ENCODE results near the gene HMGB2.

HMGB2 gene

GRCh38 chr4:173334891-173335752, 964 bp upstream of the HMGB2 start:
- DNase-seq, result peak; percentile 41 to 62

GRCh38 chr4:173333658-173334084, 487 bp downstream of the HMGB2 start:
- no peak for DNase-seq

- DNase-seq, result no peak
Observed at GRCh38 chr4:173332963-173333657, 1.0 kb downstream of the HMGB2 start.

GRCh38 chr4:173332021-173332487, 2.1 kb downstream of the HMGB2 start:
- DNase-seq, result no peak

- no peak for DNase-seq
Observed at GRCh38 chr4:173330590-173330989, 3.6 kb downstream of the HMGB2 start.

GRCh38 chr4:173328236-173328901, 5.8 kb downstream of the HMGB2 start:
- no peak for DNase-seq

- DNase-seq, result no peak
Observed at GRCh38 chr4:173325007-173325736, 9.0 kb downstream of the HMGB2 start.

GRCh38 chr4:173319696-173320095, 14.5 kb downstream of the HMGB2 start:
- DNase-seq, result no peak

- DNase-seq, result peak in 1 of 2 donors; percentile 51
Observed at GRCh38 chr4:173318648-173319211, 15.4 kb downstream of the HMGB2 start.

- no peak for DNase-seq
Observed at GRCh38 chr4:173318240-173318639, 15.9 kb downstream of the HMGB2 start.

GRCh38 chr4:173317004-173317403, 17.2 kb downstream of the HMGB2 start:
- no peak for DNase-seq

GRCh38 chr4:173316060-173316459, 18.1 kb downstream of the HMGB2 start:
- DNase-seq, result no peak

GRCh38 chr4:173314715-173315114, 19.4 kb downstream of the HMGB2 start:
- DNase-seq, result no peak

GRCh38 chr4:173311368-173311767, 22.8 kb downstream of the HMGB2 start:
- no peak for DNase-seq

- DNase-seq, result no peak
Observed at GRCh38 chr4:173307778-173308177, 26.4 kb downstream of the HMGB2 start.

GRCh38 chr4:173301518-173302201, 32.5 kb downstream of the HMGB2 start:
- DNase-seq, result peak in 1 of 2 donors; percentile 71

GRCh38 chr4:173294444-173294843, 39.7 kb downstream of the HMGB2 start:
- DNase-seq, result no peak

GRCh38 chr4:173293663-173294062, 40.5 kb downstream of the HMGB2 start:
- DNase-seq, result no peak

GRCh38 chr4:173291899-173292298, 42.3 kb downstream of the HMGB2 start:
- no peak for DNase-seq

- no peak for DNase-seq
Observed at GRCh38 chr4:173289353-173289727, 44.8 kb downstream of the HMGB2 start.

GRCh38 chr4:173288698-173289352, 45.3 kb downstream of the HMGB2 start:
- peak in 1 of 2 donors; percentile 45 for DNase-seq

Measured in bone marrow (tissue), 2 donors.